ENCODE measurements around the gene CDK13. TPM values are rescaled to one million over a fixed set of nuclear protein-coding genes. Genes with fewer than 3 reads are reported as not detected.
"Not testable (repeated sequence)": the region's sequence is repeated elsewhere in the genome, so short reads cannot be mapped to it uniquely, and the experiment has no call there.

Gene CDK13
- total and polyA plus RNA-seq, 9 of the 15 experiments (the other 6 are each of a cell fraction or from before 2014, with no cell fraction given) = 9.8 to 46.1 (median 32.4) TPM

- TF ChIP-seq HMGXB4 (CRISPR knock-in tag; IDR thresholded peaks at IDR 0.05) = no peak
- no peak for TF ChIP-seq NFE2L1 (tag; IDR thresholded peaks at IDR 0.05; ENCODE audit: borderline replicate concordance, low read depth)
- no peak for TF ChIP-seq ATF1 (CRISPR knock-in tag; IDR thresholded peaks at IDR 0.05)
- no peak for TF ChIP-seq ATF1 (tag; IDR thresholded peaks at IDR 0.05)
- no peak for TF ChIP-seq JUNB (CRISPR knock-in tag; conservative IDR thresholded peaks at IDR 0.05)
Measured at GRCh38 chr7:40120020-40120419, 170.0 kb downstream of the CDK13 start (continued).

GRCh38 chr7:40122100-40122939 lies 172.3 kb downstream of the CDK13 start:
- H3K9me3 ChIP-seq (replicated peaks; ENCODE audit: control insufficient read depth, insufficient read depth, low read depth, low read length); H3K36me3 ChIP-seq (ENCODE audit: control insufficient read depth, insufficient read depth, low read length); H4K20me1 ChIP-seq (replicated peaks; ENCODE audit: control insufficient read depth, insufficient read depth, low read length); ATAC-seq; in situ Hi-C loops (cut with MboI); H3K79me2 ChIP-seq (ENCODE audit: control insufficient read depth, insufficient read depth, low read length); DNase-seq (ENCODE audit: extremely low read depth in 1 of 4, low spot score in 3 of 4); H3K4me3 ChIP-seq; H3K4me1 ChIP-seq (replicated peaks in 1 of 2; ENCODE audit: control insufficient read depth in 2 of 2, insufficient read depth in 2 of 2, low read length in 2 of 2); H3K9ac ChIP-seq (ENCODE audit: insufficient read depth in 1 of 2, low read depth in 2 of 2, low read length in 2 of 2); H3K27me3 ChIP-seq (ENCODE audit: control insufficient read depth in 2 of 2, insufficient read depth in 2 of 2, low read length in 2 of 2); H3K4me2 ChIP-seq (ENCODE audit: insufficient read depth, low read length); FAIRE-seq; POLR2A ChIA-PET; H3K9me1 ChIP-seq (ENCODE audit: control insufficient read depth, insufficient read depth, low read length); H2AFZ ChIP-seq (ENCODE audit: low read depth, low read length); BruUV-seq (replicated peaks); H3K27ac ChIP-seq (ENCODE audit: extremely low read depth, low read depth, low read length); intact Hi-C loops (cut with micrococcal nuclease): not testable (repeated sequence)
- WGBS (ENCODE audit: insufficient coverage, low coverage, missing lambda C conversion rate) = 87% methylated on average over 12 of the region's 14 CpGs
- CTCF ChIA-PET (ENCODE audit: low intra/inter-chr PET ratio) = interaction anchor here (0.6 kb wide), 1 partner anchor 570 kb away, joined by 3 read pairs; no protein-coding TSS in a partner anchor
